ENCODE results near the gene PSD4. TPM values are rescaled to one million over a fixed set of nuclear protein-coding genes. Genes with fewer than 3 reads are reported as not detected.

PSD4 gene
- total and polyA plus RNA-seq, 3 experiments from 2014 or later: 42.1 to 193 (median 192) TPM

GRCh38 chr2:113209011-113209645 is 35.4 kb downstream of the PSD4 start:
- Mint-ChIP-seq H3K4me3 (no peak overlapping the region), H3K4me1 (peaks cover 11 to 17% (median 15%) of the 10 kb centered on the region in 3 donors), H3K36me3 (no peaks in the 10 kb centered on the region), H3K27me3 (peaks cover 0 to 2% of the 10 kb centered on the region in 2 donors), H3K9me3 (no peaks in the 10 kb centered on the region), H3K27ac (peak overlapping the region in 3 of 8 donors; percentile 60 to 81 (median 68))
- peaks cover 6% of the 10 kb centered on the region for H3K4me1 ChIP-seq (ENCODE audit: insufficient read depth, low read length)
- ChIA-PET CTCF (interaction anchor here (0.7 to 2.3 kb wide), 3 partner anchors 10 to 161 kb away, joined by 3 to 5 read pairs (median 4); no protein-coding TSS in a partner anchor), POLR2A (no interaction called here)
- H3K27ac ChIP-seq (ENCODE audit: low read depth, low read length): no peak overlapping the region
- H3K27me3 ChIP-seq (ENCODE audit: insufficient read depth, low read length, poor library complexity, severe bottlenecking): no peaks in the 10 kb centered on the region
- H3K4me3 ChIP-seq (ENCODE audit: low read length): no peak overlapping the region
- no peak for DNase-seq
- no peaks in the 10 kb centered on the region for H3K36me3 ChIP-seq (ENCODE audit: insufficient read depth, low read length)
- no peaks in the 10 kb centered on the region for H3K9me3 ChIP-seq (ENCODE audit: low read length)

DNA sequence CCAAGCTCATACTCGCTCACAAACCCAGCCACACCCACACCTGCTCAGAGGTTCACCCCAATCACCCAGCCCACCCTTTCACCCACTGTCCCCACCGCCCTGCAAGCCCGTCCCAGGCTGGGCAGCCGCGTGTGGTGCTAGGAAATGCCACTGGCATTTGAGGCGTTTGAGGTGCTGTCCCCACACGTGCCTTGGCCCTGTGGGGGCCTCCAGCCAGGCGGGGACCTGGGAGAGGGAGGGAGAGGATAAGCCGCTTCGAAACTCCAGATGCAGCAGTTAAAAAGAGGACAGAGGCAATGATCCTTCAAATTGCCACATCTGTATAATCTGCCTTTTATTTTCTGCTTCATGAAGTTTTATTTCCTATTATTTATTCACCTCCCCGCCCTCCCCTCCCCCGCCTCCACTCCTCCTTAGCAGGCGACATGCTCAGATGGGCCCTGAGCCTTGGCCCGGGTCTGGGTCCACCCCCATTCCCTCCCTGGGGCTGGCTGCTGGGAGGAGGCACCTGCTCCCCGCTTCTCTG is 35.9 kb downstream of the PSD4 start:
- no peak overlapping the region for H3K4me3 Mint-ChIP-seq
- no peak for DNase-seq
- H3K27ac Mint-ChIP-seq: peak overlapping the region in 3 of 8 donors; percentile 60 to 81 (median 68)
- no peaks in the 10 kb centered on the region for H3K9me3 ChIP-seq (ENCODE audit: low read length)
- ChIA-PET CTCF (interaction anchor here (1.0 to 2.3 kb wide), 4 partner anchors 10 to 181 kb away, joined by 3 to 5 read pairs (median 4); no protein-coding TSS in a partner anchor), POLR2A (no interaction called here)
- peaks cover under 1% of the 10 kb centered on the region for H3K4me1 ChIP-seq (ENCODE audit: insufficient read depth, low read length)
- no peak overlapping the region for H3K4me3 ChIP-seq (ENCODE audit: low read length)
- H3K27me3 ChIP-seq (ENCODE audit: insufficient read depth, low read length, poor library complexity, severe bottlenecking): no peaks in the 10 kb centered on the region
- no peaks in the 10 kb centered on the region for H3K9me3 Mint-ChIP-seq
- H3K4me1 Mint-ChIP-seq: peaks cover 5 to 12% (median 9%) of the 10 kb centered on the region in 3 donors
- no peaks in the 10 kb centered on the region for H3K36me3 ChIP-seq (ENCODE audit: insufficient read depth, low read length)
- no peaks in the 10 kb centered on the region for H3K36me3 Mint-ChIP-seq
- H3K27ac ChIP-seq (ENCODE audit: low read depth, low read length): no peak overlapping the region
- H3K27me3 Mint-ChIP-seq: peaks cover 0 to 3% of the 10 kb centered on the region in 2 donors

GRCh38 chr2:113211226-113212105 is 37.7 kb downstream of the PSD4 start:
- Histone ChIP-seq H3K4me1 (ENCODE audit: insufficient read depth, low read length) (no peaks in the 10 kb centered on the region), H3K36me3 (ENCODE audit: insufficient read depth, low read length) (no peaks in the 10 kb centered on the region), H3K27ac (ENCODE audit: low read depth, low read length) (no peak overlapping the region), H3K9me3 (ENCODE audit: low read length) (no peaks in the 10 kb centered on the region), H3K4me3 (ENCODE audit: low read length) (no peak overlapping the region), H3K27me3 (ENCODE audit: insufficient read depth, low read length, poor library complexity, severe bottlenecking) (no peaks in the 10 kb centered on the region)
- POLR2A ChIA-PET: no interaction called here
- DNase-seq: no peak
- Mint-ChIP-seq H3K36me3 (no peaks in the 10 kb centered on the region), H3K4me1 (peaks cover 0 to 3% (median 2%) of the 10 kb centered on the region in 3 donors), H3K4me3 (no peak overlapping the region), H3K27me3 (peaks cover 0 to 3% of the 10 kb centered on the region in 2 donors), H3K9me3 (no peaks in the 10 kb centered on the region), H3K27ac (peak overlapping the region in 3 of 8 donors; percentile 25 to 72 (median 41))
- CTCF ChIA-PET: interaction anchor here (0.8 to 1.5 kb wide), 5 partner anchors 13 to 179 kb away, joined by 3 to 6 read pairs (median 3); no protein-coding TSS in a partner anchor

- no peaks in the 10 kb centered on the region for H3K9me3 Mint-ChIP-seq
- H3K36me3 Mint-ChIP-seq: no peaks in the 10 kb centered on the region
- Histone ChIP-seq H3K27ac (ENCODE audit: low read depth, low read length) (no peak overlapping the region), H3K4me3 (ENCODE audit: low read length) (no peak overlapping the region), H3K27me3 (ENCODE audit: insufficient read depth, low read length, poor library complexity, severe bottlenecking) (no peaks in the 10 kb centered on the region), H3K9me3 (ENCODE audit: low read length) (no peaks in the 10 kb centered on the region), H3K4me1 (ENCODE audit: insufficient read depth, low read length) (peaks cover 2% of the 10 kb centered on the region), H3K36me3 (ENCODE audit: insufficient read depth, low read length) (no peaks in the 10 kb centered on the region)
- peaks cover 5 to 8% (median 5%) of the 10 kb centered on the region in 3 donors for H3K4me1 Mint-ChIP-seq
- CTCF ChIA-PET: interaction anchor here (1.1 to 1.4 kb wide), 4 partner anchors 14 to 158 kb away, joined by 3 to 4 read pairs (median 3); no protein-coding TSS in a partner anchor
- no peak overlapping the region for H3K4me3 Mint-ChIP-seq
- H3K27ac Mint-ChIP-seq: no peak overlapping the region
- peaks cover 0 to 6% of the 10 kb centered on the region in 2 donors for H3K27me3 Mint-ChIP-seq
- POLR2A ChIA-PET: no interaction called here
- no peak for DNase-seq
Measured at GRCh38 chr2:113212245-113213060, 38.7 kb downstream of the PSD4 start.

DNA sequence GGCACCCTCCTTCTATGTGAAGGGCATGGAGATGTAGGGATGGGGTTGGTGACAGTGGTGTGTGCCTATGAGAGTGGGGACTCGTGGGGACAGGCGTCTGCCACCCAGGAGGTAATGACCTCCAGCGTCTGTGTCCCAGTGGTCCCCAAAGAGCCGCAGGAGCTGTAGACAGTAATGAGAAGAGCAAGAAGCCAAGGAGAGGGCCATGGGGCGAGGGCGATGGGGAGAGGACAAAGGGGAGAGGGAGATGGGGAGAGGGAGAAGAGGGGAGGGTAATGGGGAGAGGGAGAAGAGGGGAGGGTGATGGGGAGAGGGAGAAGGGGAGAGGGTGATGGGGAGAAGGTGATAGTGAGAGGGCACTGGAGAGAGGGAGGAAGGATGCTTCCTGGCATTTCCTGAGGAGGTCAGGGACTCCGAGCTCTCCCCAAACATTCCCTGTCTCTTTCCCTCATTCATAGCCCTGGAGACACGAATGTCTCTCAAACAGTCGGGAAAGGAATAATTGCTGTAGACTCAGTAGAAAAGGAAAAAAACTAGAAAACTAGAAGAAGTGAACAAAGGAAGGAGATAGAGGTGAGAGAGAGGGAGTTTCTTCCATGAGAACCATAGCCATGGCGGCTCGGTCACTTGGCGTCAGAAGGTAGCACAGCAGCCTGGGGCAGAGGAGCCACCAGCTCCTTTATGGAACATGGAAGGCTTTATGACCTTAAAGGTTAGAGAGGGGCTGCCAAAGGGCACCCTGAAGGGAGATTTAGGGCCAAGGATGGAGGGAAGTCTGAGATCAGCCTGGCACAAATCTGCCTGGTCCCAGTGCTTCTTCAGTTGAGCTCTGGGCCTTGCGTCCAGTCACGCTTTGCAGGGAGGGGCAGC is 39.5 kb downstream of the PSD4 start:
- Histone ChIP-seq H3K9me3 (ENCODE audit: low read length) (no peaks in the 10 kb centered on the region), H3K4me1 (ENCODE audit: insufficient read depth, low read length) (peaks cover 9% of the 10 kb centered on the region), H3K36me3 (ENCODE audit: insufficient read depth, low read length) (no peaks in the 10 kb centered on the region), H3K27ac (ENCODE audit: low read depth, low read length) (no peak overlapping the region), H3K27me3 (ENCODE audit: insufficient read depth, low read length, poor library complexity, severe bottlenecking) (no peaks in the 10 kb centered on the region), H3K4me3 (ENCODE audit: low read length) (no peak overlapping the region)
- ChIA-PET CTCF (interaction anchor here (1.1 to 1.2 kb wide), 2 partner anchors 15 to 157 kb away, joined by 3 read pairs; no protein-coding TSS in a partner anchor), POLR2A (no interaction called here)
- H3K27me3 Mint-ChIP-seq: peaks cover 0 to 6% of the 10 kb centered on the region in 2 donors
- H3K4me3 Mint-ChIP-seq: no peak overlapping the region
- DNase-seq: no peak
- H3K36me3 Mint-ChIP-seq: no peaks in the 10 kb centered on the region
- peaks cover 9 to 14% (median 11%) of the 10 kb centered on the region in 3 donors for H3K4me1 Mint-ChIP-seq
- no peak overlapping the region for H3K27ac Mint-ChIP-seq
- no peaks in the 10 kb centered on the region for H3K9me3 Mint-ChIP-seq

GRCh38 chr2:113214141-113214540 is 40.4 kb downstream of the PSD4 start:
- no peaks in the 10 kb centered on the region for H3K27me3 ChIP-seq (ENCODE audit: insufficient read depth, low read length, poor library complexity, severe bottlenecking)
- Mint-ChIP-seq H3K27ac (peak overlapping the region in 1 of 8 donors; percentile 89), H3K4me3 (no peak overlapping the region), H3K9me3 (no peaks in the 10 kb centered on the region), H3K4me1 (peaks cover 12 to 18% (median 16%) of the 10 kb centered on the region in 3 donors), H3K36me3 (no peaks in the 10 kb centered on the region), H3K27me3 (peaks cover 0 to 6% of the 10 kb centered on the region in 2 donors)
- H3K36me3 ChIP-seq (ENCODE audit: insufficient read depth, low read length): no peaks in the 10 kb centered on the region
- CTCF ChIA-PET: interaction anchor here (1.2 kb wide), 1 partner anchor 156 kb away, joined by 3 read pairs; no protein-coding TSS in a partner anchor
- no peak overlapping the region for H3K27ac ChIP-seq (ENCODE audit: low read depth, low read length)
- POLR2A ChIA-PET: no interaction called here
- no peaks in the 10 kb centered on the region for H3K9me3 ChIP-seq (ENCODE audit: low read length)
- DNase-seq: no peak
- H3K4me3 ChIP-seq (ENCODE audit: low read length): no peak overlapping the region
- H3K4me1 ChIP-seq (ENCODE audit: insufficient read depth, low read length): peaks cover 9% of the 10 kb centered on the region

GRCh38 chr2:113215056-113215455 is 41.3 kb downstream of the PSD4 start:
- Mint-ChIP-seq H3K36me3 (no peaks in the 10 kb centered on the region), H3K4me3 (no peak overlapping the region), H3K9me3 (no peaks in the 10 kb centered on the region), H3K27ac (peak overlapping the region in 2 of 8 donors; percentile 27 to 30), H3K4me1 (peaks cover 12 to 18% (median 16%) of the 10 kb centered on the region in 3 donors), H3K27me3 (peaks cover 0 to 6% of the 10 kb centered on the region in 2 donors)
- no peak overlapping the region for H3K4me3 ChIP-seq (ENCODE audit: low read length)
- no peaks in the 10 kb centered on the region for H3K27me3 ChIP-seq (ENCODE audit: insufficient read depth, low read length, poor library complexity, severe bottlenecking)
- H3K4me1 ChIP-seq (ENCODE audit: insufficient read depth, low read length): peaks cover 9% of the 10 kb centered on the region
- no peaks in the 10 kb centered on the region for H3K36me3 ChIP-seq (ENCODE audit: insufficient read depth, low read length)
- ChIA-PET CTCF (no interaction called here), POLR2A (no interaction called here)
- no peak for DNase-seq
- H3K9me3 ChIP-seq (ENCODE audit: low read length): no peaks in the 10 kb centered on the region
- no peak overlapping the region for H3K27ac ChIP-seq (ENCODE audit: low read depth, low read length)

All from CD8-positive, alpha-beta memory T cell (primary cell).